Right cardiac atrium (tissue), 5 donors: ENCODE data around the gene DRC3. TPM values are rescaled to one million over a fixed set of nuclear protein-coding genes. Genes with fewer than 3 reads are reported as not detected.

Experiments
- ATAC-seq, 2 donors: fragments of 200-7000 bp; cut with Tn5 transposase; one replicate each; pipeline versions ENCODE4 v1.8.0 to v1.9.1; 2020; ENCODE audit warnings: moderate library complexity in 2 of 2, mild to moderate bottlenecking in 1 of 2
- DNase-seq, 3 donors: peaks; one replicate each; pipeline ENCODE4 v3.0.0-alpha.2; 2020
- H3K27ac ChIP-seq: one replicate; pipeline ENCODE4 v1.5.1; 2013; ENCODE audit warnings: mild to moderate bottlenecking, low read length, control low read depth, moderate library complexity
- H3K27me3 ChIP-seq: one replicate; pipeline ENCODE4 v1.6.1; 2013; ENCODE audit not compliant: control insufficient read depth, insufficient read depth
- H3K4me1 ChIP-seq: one replicate; pipeline ENCODE4 v1.6.1; 2013; ENCODE audit warnings: low read length; ENCODE audit not compliant: control insufficient read depth, insufficient read depth
- H3K4me3 ChIP-seq: one replicate; pipeline ENCODE4 v1.5.1; 2013; ENCODE audit warnings: low read length, control low read depth
- H3K9me3 ChIP-seq: one replicate; pipeline ENCODE4 v1.6.1; 2013; ENCODE audit warnings: low read length; ENCODE audit not compliant: control insufficient read depth
- WGBS: extraction: QIAGEN DNeasy Blood & Tissue Kit; methylation state at CpG from one replicate; pipeline ENCODE4 v1.1.7; 2013; 5-methylcytosine and 5-hydroxymethylcytosine counted together
- intact Hi-C, 4 donors: fragments of 100-400 bp; cut with DNase I; formaldehyde crosslinking; loops; one replicate each; pipeline versions ENCODE4 v1.11.0 to v1.14.0; 2022 to 2023
- polyA plus RNA-seq: library from polyadenylated mRNA; stranded (reverse); fragments of 200-250 nt; gene quantifications from one replicate; pipeline ENCODE4 v1.2.3, GENCODE V29; 2013
- total RNA-seq, 4 donors: library from RNA; stranded (reverse); fragmentation: NEBNext Ultra II Directional; extraction: Animal tissue kit (Norgen Biotek cat#: 25700); gene quantifications; one replicate each; pipeline ENCODE4 v1.2.1, GENCODE V29; 2021
- donor health status: healthy with polysubstance abuse.
- donor health status: DM: no; HTN: yes; CAD: no.
- donor health status: DM: no; HTN: no; CAD: no.
- donor health status: DM: no; HTN: yes; CAD: no; lungs with severe emphysema.
- donor health status: DM: yes; HTN: yes; CAD: no.

DRC3 gene
- total and polyA plus RNA-seq, 5 donors, result 1.4 to 3.2 (median 1.8) TPM

DNA sequence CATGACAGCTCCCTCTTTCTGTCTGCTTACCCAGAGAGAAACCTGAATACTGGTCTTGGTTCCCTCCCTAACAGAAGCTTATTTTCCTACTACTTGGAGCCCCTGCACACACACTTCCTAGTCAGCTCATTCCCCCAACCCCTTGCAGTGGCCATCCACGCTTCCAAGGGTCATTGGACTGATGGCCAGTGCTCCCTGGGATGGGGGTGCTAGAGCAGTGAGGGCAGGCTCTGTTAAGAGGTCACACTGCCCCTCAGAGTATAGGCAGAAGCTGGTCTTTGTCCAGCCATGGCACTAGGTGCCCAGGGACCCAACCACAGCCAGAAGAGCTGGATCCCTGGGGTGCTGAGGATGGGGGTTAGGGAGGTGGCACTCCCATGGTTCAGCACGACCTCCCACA lies 12.5 kb downstream of the DRC3 start:
- H3K9me3 ChIP-seq, result no peaks in the 10 kb centered on the region
- ATAC-seq (no peak), DNase-seq (peak in 1 of 3 donors; percentile 18)
- no peaks in the 10 kb centered on the region for H3K27me3 ChIP-seq
- no peak overlapping the region for H3K4me3 ChIP-seq
- H3K27ac ChIP-seq, result no peak overlapping the region
- no peaks in the 10 kb centered on the region for H3K4me1 ChIP-seq
- intact Hi-C loops, result no loop called here
- WGBS, result 89% methylated on average over 2 of the region's 2 CpGs

DNA sequence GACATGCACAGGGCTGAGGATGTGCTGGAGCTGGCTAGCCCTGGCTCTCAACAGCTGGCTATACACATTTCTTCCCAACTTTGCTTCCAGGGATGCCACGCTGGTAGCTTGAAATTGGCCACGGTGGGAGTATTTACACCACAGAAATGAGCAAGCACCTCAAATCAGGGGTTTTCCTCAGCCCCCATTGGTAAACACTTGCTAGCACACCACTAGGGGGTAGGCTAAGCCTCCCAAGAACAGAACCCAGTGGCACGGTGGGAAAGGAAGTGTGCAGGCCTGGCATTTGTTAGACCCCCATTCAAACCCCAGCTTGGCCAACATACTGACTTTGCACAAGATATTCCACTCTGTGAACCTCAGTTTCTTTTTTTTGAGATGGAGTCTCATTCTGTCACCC lies 12.9 kb downstream of the DRC3 start:
- DNase-seq (no peak), ATAC-seq (no peak)
- no peaks in the 10 kb centered on the region for H3K27me3 ChIP-seq
- H3K4me1 ChIP-seq, result no peaks in the 10 kb centered on the region
- intact Hi-C loops, result no loop called here
- no peak overlapping the region for H3K27ac ChIP-seq
- 82% methylated on average over 3 of the region's 3 CpGs for WGBS
- no peaks in the 10 kb centered on the region for H3K9me3 ChIP-seq
- H3K4me3 ChIP-seq, result no peak overlapping the region

DNA sequence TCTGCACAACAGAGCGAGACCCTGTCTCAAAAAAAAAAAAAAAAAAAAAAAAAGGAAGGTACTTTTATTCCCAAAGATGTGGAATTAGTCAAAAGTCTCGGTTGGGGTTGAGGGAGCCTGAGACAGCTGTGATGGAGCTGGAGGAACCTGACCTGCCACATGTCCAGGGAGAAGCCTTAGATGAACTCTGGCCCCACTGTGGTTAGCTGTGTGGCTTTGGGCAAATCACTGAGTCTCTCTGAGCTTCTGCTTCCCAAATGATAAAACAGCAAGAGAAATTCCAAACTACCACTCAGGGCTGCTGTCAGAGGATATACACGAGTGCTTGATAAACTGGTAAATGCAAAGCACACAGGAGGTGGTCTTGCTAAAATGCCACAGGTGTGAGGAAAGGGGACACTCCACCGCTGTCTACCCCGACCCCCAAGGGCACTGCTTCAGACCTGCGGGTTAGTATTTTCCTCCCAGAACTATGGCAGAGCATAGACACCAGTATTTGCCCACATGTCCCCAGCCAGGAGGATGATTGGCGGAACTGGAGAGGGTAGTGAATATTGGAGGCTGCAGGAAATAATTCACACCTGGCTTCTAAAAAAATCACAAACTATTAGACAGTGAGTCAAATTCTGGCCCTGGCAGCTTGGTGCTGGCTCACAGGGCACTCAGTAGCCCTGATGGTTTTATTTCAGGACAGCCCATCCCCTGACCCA lies 14.7 kb downstream of the DRC3 start:
- H3K27ac ChIP-seq, result no peak overlapping the region
- H3K4me3 ChIP-seq, result no peak overlapping the region
- DNase-seq, result no peak
- 85% methylated on average over 7 of the region's 7 CpGs for WGBS
- intact Hi-C loops, result no loop called here
- H3K4me1 ChIP-seq, result no peaks in the 10 kb centered on the region
- no peaks in the 10 kb centered on the region for H3K9me3 ChIP-seq
- H3K27me3 ChIP-seq, result no peaks in the 10 kb centered on the region
- ATAC-seq, result no peak

DNA sequence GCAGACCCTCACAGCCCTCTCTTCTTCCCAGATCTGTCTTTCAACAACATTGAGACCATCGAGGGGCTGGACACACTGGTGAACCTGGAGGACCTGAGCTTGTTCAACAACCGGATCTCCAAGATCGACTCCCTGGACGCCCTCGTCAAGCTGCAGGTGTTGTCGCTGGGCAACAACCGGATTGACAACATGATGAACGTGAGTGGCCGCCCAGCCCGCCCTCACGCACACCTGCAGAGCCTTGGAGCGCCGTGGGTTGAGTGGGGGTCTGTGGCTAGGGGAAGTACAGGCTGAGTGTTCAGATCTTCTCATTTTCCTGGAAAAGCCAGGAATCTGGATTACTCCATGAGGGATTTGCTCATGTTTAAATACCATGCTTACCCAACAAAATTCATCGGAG lies 15.2 kb downstream of the DRC3 start:
- Histone ChIP-seq H3K27ac (no peak overlapping the region), H3K4me3 (no peak overlapping the region), H3K9me3 (no peaks in the 10 kb centered on the region), H3K4me1 (no peaks in the 10 kb centered on the region), H3K27me3 (no peaks in the 10 kb centered on the region)
- ATAC-seq (no peak), DNase-seq (peak in 1 of 3 donors; percentile 33)
- intact Hi-C loops, result no loop called here
- WGBS, result 83% methylated on average over 14 of the region's 14 CpGs

DNA sequence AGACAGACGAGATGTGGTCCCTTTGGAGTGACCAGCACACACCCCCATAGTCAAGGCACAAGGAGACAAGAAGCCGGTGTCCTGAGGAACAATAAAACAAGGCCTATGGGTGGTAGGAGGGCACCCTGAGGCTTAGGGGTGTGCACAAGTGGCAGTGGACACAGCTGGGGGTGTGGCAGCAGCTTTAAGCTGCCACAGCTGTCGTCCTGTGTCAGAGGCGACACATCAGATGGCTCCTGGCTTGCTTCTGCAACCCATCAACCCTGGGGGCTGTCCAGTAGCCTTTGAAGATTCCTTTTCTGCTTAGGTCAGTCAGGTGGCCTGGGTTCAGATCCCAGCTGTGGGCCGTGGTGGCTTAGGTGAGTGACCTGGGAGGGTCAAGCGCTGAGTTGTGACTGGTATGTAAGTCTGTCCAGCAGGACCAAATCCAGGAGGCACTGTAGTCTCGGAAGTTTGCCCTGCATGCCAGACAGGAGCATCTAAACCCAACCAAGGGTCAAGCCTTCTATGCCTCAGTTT lies 15.8 kb downstream of the DRC3 start:
- WGBS, result 89% methylated on average over 7 of the region's 7 CpGs
- peak in 1 of 3 donors; percentile 14 for DNase-seq
- no peaks in the 10 kb centered on the region for H3K27me3 ChIP-seq
- no peak overlapping the region for H3K27ac ChIP-seq
- intact Hi-C loops, result no loop called here
- no peaks in the 10 kb centered on the region for H3K4me1 ChIP-seq
- no peak overlapping the region for H3K4me3 ChIP-seq
- ATAC-seq, result no peak
- no peaks in the 10 kb centered on the region for H3K9me3 ChIP-seq

DNA sequence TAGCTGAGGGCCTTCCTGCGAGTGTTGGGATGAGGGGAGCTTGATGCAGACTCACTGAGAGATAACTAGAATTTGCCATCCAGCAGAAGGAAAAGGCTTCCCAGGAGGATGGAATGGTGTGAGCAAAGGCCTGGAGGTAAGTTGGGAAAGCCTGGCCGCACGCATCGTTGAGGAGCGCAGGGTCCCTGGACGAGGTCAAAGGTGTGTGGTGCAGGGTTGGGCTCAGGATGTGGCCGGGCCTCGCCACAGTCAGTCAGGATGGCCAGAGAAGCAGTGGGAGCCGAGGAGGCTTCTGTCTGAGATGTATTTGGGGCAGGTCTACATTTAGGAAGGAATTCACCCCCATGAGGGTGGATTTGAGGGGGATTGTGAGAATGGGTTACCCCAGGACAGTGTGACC lies 16.4 kb downstream of the DRC3 start:
- no peaks in the 10 kb centered on the region for H3K4me1 ChIP-seq
- H3K27me3 ChIP-seq, result no peaks in the 10 kb centered on the region
- no peak overlapping the region for H3K27ac ChIP-seq
- H3K4me3 ChIP-seq, result no peak overlapping the region
- DNase-seq, result no peak
- no peaks in the 10 kb centered on the region for H3K9me3 ChIP-seq
- ATAC-seq, result no peak
- intact Hi-C loops, result no loop called here
- 93% methylated on average over 9 of the region's 9 CpGs for WGBS

DNA sequence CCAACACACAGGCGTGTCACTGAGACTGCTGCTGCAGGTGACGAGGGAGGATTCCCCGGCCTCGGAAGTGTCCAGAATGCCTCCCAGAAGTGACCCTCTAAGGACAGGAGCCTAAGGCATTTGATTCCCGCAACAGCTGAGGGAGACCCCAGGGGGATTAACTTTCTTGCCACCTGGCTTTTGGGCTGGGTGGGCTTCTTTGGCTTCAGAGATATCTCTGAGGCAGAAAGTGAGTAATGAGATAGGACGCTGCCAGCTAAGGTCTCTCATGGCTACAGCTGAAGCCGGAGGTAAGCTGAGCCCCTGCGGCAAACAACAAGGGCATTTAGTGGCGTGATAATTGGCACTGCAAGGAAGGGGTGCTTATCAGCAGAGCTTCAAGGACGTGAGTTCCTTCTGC lies 17.0 kb downstream of the DRC3 start:
- Histone ChIP-seq H3K9me3 (no peaks in the 10 kb centered on the region), H3K4me1 (no peaks in the 10 kb centered on the region), H3K4me3 (no peak overlapping the region), H3K27ac (no peak overlapping the region), H3K27me3 (no peaks in the 10 kb centered on the region)
- no peak for DNase-seq
- intact Hi-C loops, result no loop called here
- WGBS, result 77% methylated on average over 10 of the region's 10 CpGs
- no peak for ATAC-seq

DNA sequence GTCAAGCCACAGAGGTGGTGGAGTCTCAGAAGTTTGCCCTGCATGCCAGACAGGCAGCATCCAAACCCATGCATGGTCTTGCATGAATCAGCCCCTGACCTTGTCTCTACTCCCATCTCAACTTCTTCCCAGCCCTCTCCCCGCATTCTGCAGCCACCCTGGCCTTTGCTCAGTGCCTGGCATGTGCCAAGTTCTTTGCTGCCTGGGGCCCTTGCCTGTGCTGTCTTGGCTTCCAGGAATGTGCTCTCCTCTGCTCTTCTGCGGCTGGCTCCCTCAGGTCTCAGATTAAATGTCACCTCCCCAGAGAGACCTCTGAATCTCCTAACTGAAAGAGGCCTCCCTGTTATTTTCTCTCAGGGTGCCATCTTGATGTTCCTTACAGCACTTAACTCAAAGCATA lies 17.6 kb downstream of the DRC3 start:
- Histone ChIP-seq H3K27ac (no peak overlapping the region), H3K9me3 (no peaks in the 10 kb centered on the region), H3K27me3 (no peaks in the 10 kb centered on the region), H3K4me3 (no peak overlapping the region), H3K4me1 (no peaks in the 10 kb centered on the region)
- no peak for DNase-seq
- no peak for ATAC-seq
- intact Hi-C loops, result no loop called here
- WGBS, result 81% methylated on average over 2 of the region's 2 CpGs

DNA sequence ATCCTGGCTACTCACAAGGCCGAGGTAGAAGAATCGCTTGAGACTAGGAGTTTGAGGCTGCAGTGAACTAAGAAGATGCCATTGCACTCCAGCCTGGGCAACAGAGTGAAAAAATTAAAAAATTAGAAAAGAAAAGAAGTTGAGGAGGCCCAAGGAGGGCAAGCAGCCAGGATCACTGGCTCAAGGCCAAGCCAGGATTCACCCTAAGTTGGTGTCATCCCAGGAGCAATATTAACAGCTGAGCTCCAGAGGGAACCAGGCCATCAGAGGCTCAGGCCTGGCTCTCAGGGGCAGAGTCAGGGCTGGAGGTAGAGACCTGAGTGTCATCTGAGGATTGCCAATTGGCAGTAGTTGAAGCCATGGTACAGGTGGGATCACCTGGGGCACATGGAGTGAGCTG lies 20.7 kb downstream of the DRC3 start:
- Histone ChIP-seq H3K4me3 (no peak overlapping the region), H3K27me3 (no peaks in the 10 kb centered on the region), H3K9me3 (no peaks in the 10 kb centered on the region), H3K27ac (no peak overlapping the region), H3K4me1 (no peaks in the 10 kb centered on the region)
- intact Hi-C loops, result no loop called here
- 88% methylated on average over 2 of the region's 2 CpGs for WGBS
- DNase-seq, result no peak
- no peak for ATAC-seq

DNA sequence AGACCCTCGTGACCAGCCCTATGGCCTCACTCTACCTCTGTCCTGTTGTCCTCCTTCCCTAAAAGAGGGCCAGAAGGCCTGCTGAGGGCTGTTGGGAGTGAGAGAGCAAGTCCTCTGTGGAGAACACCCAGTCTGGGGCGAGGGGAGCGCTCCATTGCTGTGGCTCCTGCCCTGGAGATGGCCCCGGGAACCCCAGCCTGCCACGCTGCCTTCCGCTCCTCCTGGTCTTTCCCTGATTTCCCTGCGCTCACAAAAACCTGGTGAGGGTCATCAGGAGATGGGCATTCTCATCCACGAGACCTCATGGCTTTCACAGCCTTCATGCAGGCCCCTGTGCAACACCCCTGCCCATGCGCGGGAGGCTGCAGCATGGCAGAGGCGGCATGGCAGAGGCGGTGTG lies 21.2 kb downstream of the DRC3 start:
- DNase-seq (peak in 1 of 3 donors; percentile 39), ATAC-seq (no peak)
- H3K4me3 ChIP-seq, result no peak overlapping the region
- H3K4me1 ChIP-seq, result no peaks in the 10 kb centered on the region
- no peak overlapping the region for H3K27ac ChIP-seq
- WGBS, result 95% methylated on average over 12 of the region's 12 CpGs
- no peaks in the 10 kb centered on the region for H3K27me3 ChIP-seq
- intact Hi-C loops, result no loop called here
- no peaks in the 10 kb centered on the region for H3K9me3 ChIP-seq

DNA sequence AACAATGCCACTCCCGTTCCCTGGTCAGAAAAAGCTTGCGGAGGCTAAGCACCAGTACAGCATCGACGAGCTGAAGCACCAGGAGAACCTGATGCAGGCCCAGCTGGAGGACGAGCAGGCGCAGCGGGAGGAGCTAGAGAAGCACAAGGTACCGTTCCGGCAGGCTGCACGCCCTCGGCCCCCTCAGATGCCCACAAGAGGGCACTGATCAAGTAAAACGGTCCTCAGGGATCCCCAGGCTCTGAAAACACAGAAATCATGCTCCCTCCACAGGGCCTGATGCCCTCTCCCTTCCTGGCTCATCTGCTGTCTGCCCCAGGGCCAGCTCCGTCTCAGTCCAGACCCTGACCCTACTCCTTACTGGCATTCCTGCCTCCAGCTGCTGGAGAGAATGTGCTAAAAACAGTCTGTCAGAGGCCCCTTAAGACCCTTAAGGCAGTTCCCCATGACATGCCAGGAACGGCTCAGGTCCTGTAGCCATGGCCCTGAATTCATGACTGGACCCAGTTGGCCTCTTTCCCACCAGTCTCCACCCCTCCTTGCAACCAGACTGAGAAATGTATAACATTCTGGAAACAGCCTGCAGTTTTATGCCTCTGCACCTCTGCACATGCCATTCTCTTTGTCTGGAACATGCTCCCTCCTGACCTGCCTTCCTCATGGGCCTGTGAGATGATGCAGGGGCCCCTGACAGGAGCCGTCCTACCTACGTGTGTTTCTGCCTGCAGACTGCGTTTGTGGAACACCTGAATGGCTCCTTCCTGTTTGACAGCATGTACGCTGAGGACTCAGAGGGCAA lies 21.8 kb downstream of the DRC3 start:
- intact Hi-C loops, result no loop called here
- WGBS, result 58% methylated on average over 18 of the region's 18 CpGs
- peak; percentile 47 to 59 for ATAC-seq

More for the DNA sequence above, 21.8 kb downstream of the DRC3 start:
- Histone ChIP-seq H3K27ac (no peak overlapping the region), H3K9me3 (no peaks in the 10 kb centered on the region), H3K4me1 (no peaks in the 10 kb centered on the region), H3K4me3 (no peak overlapping the region), H3K27me3 (no peaks in the 10 kb centered on the region)
- peak in 2 of 3 donors; percentile 61 to 73 for DNase-seq
